HL-60 (cell line): Measurements from ENCODE around the gene RSPO4.

Experiments
- DNase-seq, 2 experiments: peaks; one replicate each; pipeline ENCODE4 v3.0.0-alpha.2; 2010 to 2020; ENCODE audit warnings: low read depth in 1 of 2, low spot score in 1 of 2
- H3K27ac ChIP-seq: fragments of 250-450 bp; sonication (Bioruptor Pico); replicated peaks from 2 replicates; pipeline ENCODE4 v1.5.1; 2020; ENCODE audit warnings: mild to moderate bottlenecking, moderate library complexity
- H3K27me3 ChIP-seq: fragments of 250-450 bp; sonication (Bioruptor Pico); 2 replicates; pipeline ENCODE4 v1.5.1; 2021; ENCODE audit warnings: mild to moderate bottlenecking, moderate library complexity; ENCODE audit not compliant: insufficient read depth, poor library complexity, severe bottlenecking
- H3K4me3 ChIP-seq: replicated peaks from 2 replicates; pipeline ENCODE4 v1.5.1; 2011; ENCODE audit warnings: mild to moderate bottlenecking, control low read depth, low read length; ENCODE audit not compliant: insufficient read depth
- GABPA ChIP-seq: IDR thresholded peaks from 2 replicates; pipeline ENCODE4 v1.6.1; 2012; ENCODE audit warnings: low read depth
- POLR2AphosphoS5 ChIP-seq: IDR thresholded peaks from 2 replicates; pipeline ENCODE4 v1.6.1; 2012; ENCODE audit warnings: low read depth
- SPI1 ChIP-seq: IDR thresholded peaks from 2 replicates; pipeline ENCODE4 v1.6.1; 2012; ENCODE audit warnings: low read depth, mild to moderate bottlenecking, borderline replicate concordance
- TF ChIP-seq, protein P1 (sequence below): IDR thresholded peaks from one replicate; pipeline ENCODE4 v1.5.1; 2011; ENCODE audit warnings: low read length, control low read depth, inconsistent platforms; ENCODE audit not compliant: insufficient read depth
- TF ChIP-seq, protein P2 (sequence below): IDR thresholded peaks from 2 replicates; pipeline ENCODE4 v1.6.1; 2012; ENCODE audit warnings: low read depth; ENCODE audit not compliant: insufficient replicate concordance

RSPO4 gene

DNA sequence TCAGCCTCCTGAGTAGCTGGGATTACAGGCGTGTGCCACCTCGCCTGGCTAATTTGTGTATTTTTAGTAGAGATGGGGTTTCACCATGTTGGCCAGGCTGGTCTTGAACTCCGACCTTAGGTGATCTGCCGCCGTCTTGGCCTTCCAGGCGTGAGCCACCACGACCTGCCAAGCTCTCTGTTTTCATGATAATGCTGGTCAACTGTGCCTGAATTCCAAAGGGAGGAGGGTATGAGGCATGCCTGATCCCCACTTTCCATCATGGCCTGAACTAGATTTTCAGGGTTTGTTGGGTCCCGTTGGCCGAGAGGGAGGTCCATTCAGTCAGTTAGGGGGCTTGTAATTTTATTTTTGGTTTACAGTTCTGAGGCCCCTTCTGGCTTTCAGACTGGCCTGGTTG lies 58.0 kb downstream of the RSPO4 start:
- Histone ChIP-seq H3K27ac (no peak overlapping the region), H3K4me3 (no peak overlapping the region), H3K27me3 (no peaks in the 10 kb centered on the region)
- TF ChIP-seq, protein P1, sequence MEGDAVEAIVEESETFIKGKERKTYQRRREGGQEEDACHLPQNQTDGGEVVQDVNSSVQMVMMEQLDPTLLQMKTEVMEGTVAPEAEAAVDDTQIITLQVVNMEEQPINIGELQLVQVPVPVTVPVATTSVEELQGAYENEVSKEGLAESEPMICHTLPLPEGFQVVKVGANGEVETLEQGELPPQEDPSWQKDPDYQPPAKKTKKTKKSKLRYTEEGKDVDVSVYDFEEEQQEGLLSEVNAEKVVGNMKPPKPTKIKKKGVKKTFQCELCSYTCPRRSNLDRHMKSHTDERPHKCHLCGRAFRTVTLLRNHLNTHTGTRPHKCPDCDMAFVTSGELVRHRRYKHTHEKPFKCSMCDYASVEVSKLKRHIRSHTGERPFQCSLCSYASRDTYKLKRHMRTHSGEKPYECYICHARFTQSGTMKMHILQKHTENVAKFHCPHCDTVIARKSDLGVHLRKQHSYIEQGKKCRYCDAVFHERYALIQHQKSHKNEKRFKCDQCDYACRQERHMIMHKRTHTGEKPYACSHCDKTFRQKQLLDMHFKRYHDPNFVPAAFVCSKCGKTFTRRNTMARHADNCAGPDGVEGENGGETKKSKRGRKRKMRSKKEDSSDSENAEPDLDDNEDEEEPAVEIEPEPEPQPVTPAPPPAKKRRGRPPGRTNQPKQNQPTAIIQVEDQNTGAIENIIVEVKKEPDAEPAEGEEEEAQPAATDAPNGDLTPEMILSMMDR, result no peak
- TF ChIP-seq POLR2AphosphoS5 (no peak), SPI1 (no peak), GABPA (no peak)
- TF ChIP-seq, protein P2, sequence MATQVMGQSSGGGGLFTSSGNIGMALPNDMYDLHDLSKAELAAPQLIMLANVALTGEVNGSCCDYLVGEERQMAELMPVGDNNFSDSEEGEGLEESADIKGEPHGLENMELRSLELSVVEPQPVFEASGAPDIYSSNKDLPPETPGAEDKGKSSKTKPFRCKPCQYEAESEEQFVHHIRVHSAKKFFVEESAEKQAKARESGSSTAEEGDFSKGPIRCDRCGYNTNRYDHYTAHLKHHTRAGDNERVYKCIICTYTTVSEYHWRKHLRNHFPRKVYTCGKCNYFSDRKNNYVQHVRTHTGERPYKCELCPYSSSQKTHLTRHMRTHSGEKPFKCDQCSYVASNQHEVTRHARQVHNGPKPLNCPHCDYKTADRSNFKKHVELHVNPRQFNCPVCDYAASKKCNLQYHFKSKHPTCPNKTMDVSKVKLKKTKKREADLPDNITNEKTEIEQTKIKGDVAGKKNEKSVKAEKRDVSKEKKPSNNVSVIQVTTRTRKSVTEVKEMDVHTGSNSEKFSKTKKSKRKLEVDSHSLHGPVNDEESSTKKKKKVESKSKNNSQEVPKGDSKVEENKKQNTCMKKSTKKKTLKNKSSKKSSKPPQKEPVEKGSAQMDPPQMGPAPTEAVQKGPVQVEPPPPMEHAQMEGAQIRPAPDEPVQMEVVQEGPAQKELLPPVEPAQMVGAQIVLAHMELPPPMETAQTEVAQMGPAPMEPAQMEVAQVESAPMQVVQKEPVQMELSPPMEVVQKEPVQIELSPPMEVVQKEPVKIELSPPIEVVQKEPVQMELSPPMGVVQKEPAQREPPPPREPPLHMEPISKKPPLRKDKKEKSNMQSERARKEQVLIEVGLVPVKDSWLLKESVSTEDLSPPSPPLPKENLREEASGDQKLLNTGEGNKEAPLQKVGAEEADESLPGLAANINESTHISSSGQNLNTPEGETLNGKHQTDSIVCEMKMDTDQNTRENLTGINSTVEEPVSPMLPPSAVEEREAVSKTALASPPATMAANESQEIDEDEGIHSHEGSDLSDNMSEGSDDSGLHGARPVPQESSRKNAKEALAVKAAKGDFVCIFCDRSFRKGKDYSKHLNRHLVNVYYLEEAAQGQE, result no peak
- no peak for DNase-seq

DNA sequence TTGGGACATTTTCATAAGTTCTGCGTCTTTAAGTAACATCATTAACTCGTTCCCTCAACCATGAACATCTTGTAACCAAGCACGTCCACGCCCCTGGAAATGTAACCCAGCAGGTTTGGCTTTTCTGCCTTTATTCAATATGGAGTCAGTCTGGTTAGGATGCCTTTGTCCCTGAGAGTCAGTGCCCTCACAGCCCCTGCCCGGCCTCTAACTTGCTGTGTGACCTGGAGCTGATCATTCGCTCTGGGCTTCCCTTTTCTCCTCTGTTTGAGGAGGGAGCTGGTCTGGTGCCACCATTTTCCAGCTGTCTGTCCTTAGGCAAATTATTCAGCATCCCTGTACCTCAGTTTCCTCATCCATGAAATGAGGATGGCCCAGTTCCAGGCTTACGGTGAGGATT lies 59.5 kb downstream of the RSPO4 start:
- Histone ChIP-seq H3K27ac (no peak overlapping the region), H3K4me3 (no peak overlapping the region), H3K27me3 (no peaks in the 10 kb centered on the region)
- DNase-seq, result no peak
- TF ChIP-seq GABPA, result no peak
- TF ChIP-seq POLR2AphosphoS5, result no peak
- TF ChIP-seq, protein P1, result no peak
- TF ChIP-seq SPI1, result no peak
- TF ChIP-seq, protein P2, result no peak

DNA sequence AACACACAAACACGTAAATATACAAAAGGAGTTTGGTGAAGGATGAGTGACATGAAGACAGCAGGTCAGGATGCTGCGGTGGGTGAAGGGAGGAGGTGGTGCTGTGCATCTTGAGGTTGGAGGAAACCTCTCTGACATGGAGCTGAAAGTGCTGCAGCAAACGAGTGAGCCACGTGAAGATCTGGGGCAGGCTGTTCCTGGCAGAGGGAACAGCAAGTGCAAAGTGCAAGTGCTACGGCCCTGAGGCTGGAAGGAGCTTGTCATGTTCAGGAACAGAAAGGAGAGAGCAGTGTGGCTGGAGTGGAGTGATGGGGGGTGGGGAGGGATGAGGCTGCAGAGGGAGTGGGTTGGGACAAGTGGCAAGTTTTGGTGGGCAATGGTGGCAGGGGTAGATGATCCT lies 61.2 kb downstream of the RSPO4 start:
- no peak overlapping the region for H3K27ac ChIP-seq
- H3K4me3 ChIP-seq, result no peak overlapping the region
- no peak for DNase-seq
- no peaks in the 10 kb centered on the region for H3K27me3 ChIP-seq
- no peak for TF ChIP-seq SPI1
- TF ChIP-seq, protein P2, result no peak
- TF ChIP-seq POLR2AphosphoS5, result no peak
- TF ChIP-seq GABPA, result no peak
- TF ChIP-seq, protein P1, result no peak
